GM18867 (cell line): ENCODE measurements around the gene PGM1.
"Not testable (repeated sequence)": the region's sequence is repeated elsewhere in the genome, so short reads cannot be mapped to it uniquely, and the experiment has no call there.

Experiments used
- ATAC-seq: cut with Tn5 transposase; IDR thresholded peaks from one replicate; pipeline ENCODE4 v1.9.1; 2021; ENCODE audit warnings: mild to moderate bottlenecking, moderate library complexity; ENCODE audit not compliant: unreplicated experiment

PGM1 gene

GRCh38 chr1:63593303-63593885, at the start of gene PGM1:
TSS of gene PGM1 (plus strand) at chr1:63593411. CDS start at chr1:63593489, 78 bp downstream.
- peak; percentile 79 for ATAC-seq

- no peak for ATAC-seq
Measured at GRCh38 chr1:63545780-63546179, 47.4 kb upstream of the PGM1 start.

GRCh38 chr1:63547621-63548294, 45.5 kb upstream of the PGM1 start:
- no peak for ATAC-seq

GRCh38 chr1:63548303-63548702, 44.9 kb upstream of the PGM1 start:
- no peak for ATAC-seq

GRCh38 chr1:63548877-63549276, 44.3 kb upstream of the PGM1 start:
- ATAC-seq: no peak

GRCh38 chr1:63555480-63555879, 37.7 kb upstream of the PGM1 start:
- no peak for ATAC-seq

DNA sequence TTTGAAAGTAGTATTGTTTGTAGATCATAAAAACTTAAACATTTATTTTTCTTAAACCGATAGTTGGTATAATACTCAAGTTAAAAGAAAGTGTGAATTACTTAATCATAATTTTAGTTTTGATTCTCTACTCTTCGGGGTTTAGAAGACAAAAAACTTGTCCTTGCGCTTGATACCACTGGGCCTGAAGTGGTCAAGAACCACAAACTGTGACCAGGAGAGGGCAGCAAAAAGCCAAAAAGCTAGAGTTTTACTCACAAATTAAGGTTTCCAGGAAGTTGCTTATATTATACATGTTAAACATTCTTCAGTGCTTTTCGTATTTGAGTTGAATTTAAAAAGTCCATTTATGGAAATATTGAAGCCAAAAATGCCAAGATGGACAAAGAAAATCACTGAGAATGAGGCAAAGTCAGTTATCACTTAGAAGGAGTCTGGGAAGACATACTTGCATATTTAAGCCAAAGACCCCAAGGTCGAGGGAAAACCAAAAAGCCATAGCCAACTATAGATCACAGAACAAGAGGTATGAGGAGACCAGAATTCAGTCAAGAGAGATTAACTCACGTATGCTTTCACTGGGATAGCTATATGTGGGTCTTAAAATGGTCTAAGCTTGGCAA, 35.7 kb upstream of the PGM1 start:
- ATAC-seq: peak; percentile 74

- no peak for ATAC-seq
Measured at GRCh38 chr1:63559357-63559756, 33.9 kb upstream of the PGM1 start.

- peak; percentile 83 for ATAC-seq
Measured at GRCh38 chr1:63563745-63564144, 29.5 kb upstream of the PGM1 start.

GRCh38 chr1:63569068-63569467, 24.1 kb upstream of the PGM1 start:
- ATAC-seq: no peak

DNA sequence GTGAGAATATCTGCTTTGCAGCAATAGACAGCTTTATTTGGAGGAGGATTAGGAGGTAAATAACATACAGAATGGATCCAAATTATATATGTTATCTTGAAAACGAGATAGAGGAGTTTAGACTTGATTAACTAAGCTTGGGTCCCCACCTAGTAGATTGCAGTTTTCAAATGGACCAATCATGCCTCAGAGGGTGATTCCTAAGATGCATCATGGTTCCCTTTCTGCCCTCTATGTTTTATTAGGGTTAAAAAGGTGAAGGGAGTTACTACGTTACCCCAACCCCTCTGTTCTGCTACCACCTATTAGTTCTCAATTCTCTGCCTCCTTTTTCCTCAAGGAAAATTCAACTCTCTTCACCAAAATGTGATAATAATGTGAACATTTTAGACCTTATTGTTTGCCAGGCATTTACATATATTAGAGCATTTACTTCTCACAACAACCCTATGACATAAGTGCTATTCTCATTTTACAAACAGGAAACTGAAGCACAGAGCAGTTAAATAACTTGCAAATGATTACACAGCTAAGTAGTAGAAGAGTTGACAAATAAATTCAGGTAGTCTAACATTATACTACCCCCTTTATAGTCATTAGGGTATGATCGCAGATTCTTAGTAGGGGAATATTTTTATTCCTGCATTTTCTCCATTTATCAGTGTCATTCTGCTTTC, 23.4 kb upstream of the PGM1 start:
- ATAC-seq: peak; percentile 84

GRCh38 chr1:63572686-63573085, 20.5 kb upstream of the PGM1 start:
- ATAC-seq: not testable (repeated sequence)

GRCh38 chr1:63574203-63574796, 18.9 kb upstream of the PGM1 start:
- ATAC-seq: not testable (repeated sequence)

GRCh38 chr1:63575340-63575826, 17.8 kb upstream of the PGM1 start:
- ATAC-seq: no peak

DNA sequence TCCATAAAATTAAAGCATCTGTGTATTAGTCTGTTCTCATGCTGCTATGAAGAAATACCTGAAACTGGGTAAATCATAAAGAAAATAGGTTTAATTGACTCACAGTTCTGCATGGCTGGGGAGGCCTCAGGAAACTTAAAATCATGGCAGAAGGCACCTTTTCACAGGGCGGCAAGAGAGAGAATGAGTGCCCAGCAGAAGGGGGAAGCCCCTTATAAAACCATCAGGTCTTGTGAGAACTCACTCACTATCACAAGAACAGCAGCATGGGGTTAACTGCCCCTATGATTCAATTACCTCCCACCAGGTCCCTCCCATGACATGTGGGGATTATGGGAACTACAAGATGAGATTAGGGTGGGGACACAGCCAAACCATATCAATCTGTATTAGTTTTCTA, 6.9 kb upstream of the PGM1 start:
- not testable (repeated sequence) for ATAC-seq

GRCh38 chr1:63590166-63590560, 3.0 kb upstream of the PGM1 start:
- ATAC-seq: no peak

DNA sequence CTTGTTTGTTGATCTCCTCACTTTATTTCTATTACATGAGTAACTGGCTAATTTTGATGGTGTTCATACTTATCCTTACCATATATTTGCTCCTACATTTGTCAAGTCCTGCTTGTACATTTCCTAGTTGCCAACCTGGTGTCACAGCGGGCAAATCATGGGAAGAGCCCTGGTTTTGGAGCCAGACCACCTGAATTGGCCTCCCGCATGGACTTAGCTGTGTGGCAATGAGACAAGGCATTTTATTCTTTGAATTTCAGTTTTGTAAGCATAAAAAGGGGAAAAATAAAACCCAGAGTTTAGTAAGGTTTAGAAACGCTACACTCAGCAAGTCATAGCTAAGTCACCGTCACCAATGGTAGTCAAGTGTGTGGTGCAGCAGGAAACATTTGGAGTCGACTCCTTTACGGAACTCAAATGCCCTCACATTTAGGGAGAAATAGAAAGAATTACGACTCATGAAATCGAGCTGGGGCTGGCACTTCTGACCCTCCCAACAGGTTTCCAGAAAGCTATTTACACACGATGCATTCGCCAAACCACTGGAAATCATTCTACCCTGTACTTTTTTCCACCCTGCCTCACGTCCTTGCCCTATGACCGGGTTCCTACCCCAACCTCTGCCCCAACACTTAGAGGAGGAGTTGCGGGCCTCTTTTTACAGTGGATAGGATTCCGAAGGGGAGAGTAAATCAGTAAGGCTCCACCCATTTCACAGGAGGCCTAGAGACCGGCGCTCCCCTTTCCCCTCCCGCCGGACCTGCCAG, 492 bp upstream of the PGM1 start:
- no peak for ATAC-seq

DNA sequence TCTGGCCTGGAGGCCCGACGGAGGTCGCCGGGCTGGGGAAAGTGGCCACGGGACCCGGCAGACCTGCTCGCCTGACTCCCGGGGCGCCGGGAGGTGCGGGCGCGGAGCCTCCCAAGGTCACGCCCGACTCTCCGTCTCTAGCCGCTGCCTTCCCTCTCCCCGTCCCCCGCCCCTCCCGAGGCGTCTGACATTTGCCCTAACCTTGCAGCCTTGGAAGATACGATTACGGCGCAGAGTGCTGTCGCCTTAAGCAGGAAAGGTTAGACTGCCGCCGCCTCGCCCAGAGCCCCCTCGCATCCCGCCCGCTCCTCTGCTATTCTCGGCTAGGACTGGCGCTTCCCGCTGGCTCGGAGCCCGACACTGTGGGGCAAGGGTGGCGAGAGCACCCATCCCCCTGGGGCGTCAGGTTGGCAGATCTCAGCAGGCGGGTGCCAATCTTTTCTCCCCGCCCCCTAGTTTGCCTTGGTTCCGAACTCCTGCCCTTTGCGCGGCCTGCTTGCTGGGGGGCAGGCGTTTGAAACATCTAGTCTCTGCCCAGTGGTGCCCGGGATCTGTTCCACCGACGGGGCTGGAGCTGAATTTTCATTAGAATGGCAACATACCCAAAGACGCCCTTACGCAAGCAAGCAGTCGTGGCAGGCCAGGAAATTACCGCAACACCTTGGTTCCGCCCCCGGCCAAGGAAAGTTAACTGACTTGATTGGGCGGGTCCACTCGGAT, 835 bp downstream of the PGM1 start:
- peak; percentile 51 for ATAC-seq

DNA sequence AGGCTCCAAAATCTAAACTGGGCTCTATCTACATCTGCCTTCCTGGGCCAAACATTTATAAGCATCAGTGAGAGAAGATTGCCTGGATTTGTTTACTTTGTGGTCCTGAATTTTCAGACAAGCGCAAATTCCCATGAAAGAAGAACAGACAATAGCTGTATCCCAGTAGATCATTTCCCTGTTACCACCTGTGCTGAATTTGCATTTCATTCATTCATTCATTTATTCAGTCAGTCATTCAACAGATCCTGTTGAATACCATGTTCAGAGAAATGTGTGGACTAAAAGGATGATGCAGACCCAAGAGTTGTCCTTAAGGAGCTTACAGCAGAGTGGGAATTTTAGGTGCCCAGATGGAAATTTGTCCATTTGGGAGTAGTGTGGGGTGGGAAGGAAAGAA, 2.2 kb downstream of the PGM1 start:
- no peak for ATAC-seq

GRCh38 chr1:63599799-63600198, 6.6 kb downstream of the PGM1 start:
- no peak for ATAC-seq
